H9 (cell line): ENCODE data around the gene CYP4F2. TPM values are rescaled to one million over a fixed set of nuclear protein-coding genes. Genes with fewer than 3 reads are reported as not detected.

Experiments
- DNase-seq: peaks from one replicate; pipeline ENCODE4 v3.0.0-alpha.2; 2017
- H2AFZ ChIP-seq: one replicate; pipeline ENCODE4 v1.6.1; 2013; ENCODE audit warnings: mild to moderate bottlenecking, low read length, control low read depth, moderate library complexity
- H2AK5ac ChIP-seq: 2 replicates; pipeline ENCODE4 v1.6.1; 2013; ENCODE audit warnings: low read length, control low read depth, mixed read lengths; ENCODE audit not compliant: insufficient read length
- H2BK120ac ChIP-seq: one replicate; pipeline ENCODE4 v1.6.1; 2013; ENCODE audit warnings: low read depth, mild to moderate bottlenecking, low read length, control low read depth, inconsistent platforms; ENCODE audit not compliant: poor library complexity, severe bottlenecking
- H2BK12ac ChIP-seq: 2 replicates; pipeline ENCODE4 v1.6.1; 2013; ENCODE audit warnings: low read length, control low read depth, mixed read lengths, low read depth; ENCODE audit not compliant: insufficient read length
- H2BK15ac ChIP-seq: 2 replicates; pipeline ENCODE4 v1.6.1; 2013; ENCODE audit warnings: low read depth, low read length, control low read depth
- H2BK20ac ChIP-seq: one replicate; pipeline ENCODE4 v1.6.1; 2013; ENCODE audit warnings: low read depth, mild to moderate bottlenecking, low read length, control low read depth, inconsistent platforms; ENCODE audit not compliant: poor library complexity, severe bottlenecking
- H2BK5ac ChIP-seq: 2 replicates; pipeline ENCODE4 v1.6.1; 2013; ENCODE audit warnings: low read length, control low read depth, mixed read lengths; ENCODE audit not compliant: insufficient read length
- H3K14ac ChIP-seq: 2 replicates; pipeline ENCODE4 v1.6.1; 2013; ENCODE audit warnings: low read length, control low read depth; ENCODE audit not compliant: insufficient read depth
- H3K18ac ChIP-seq: 2 replicates; pipeline ENCODE4 v1.6.1; 2013; ENCODE audit warnings: low read depth, mild to moderate bottlenecking, mixed read lengths, low read length, control low read depth; ENCODE audit not compliant: insufficient read length
- H3K23ac ChIP-seq: 2 replicates; pipeline ENCODE4 v1.6.1; 2013; ENCODE audit warnings: low read length, control low read depth, mixed read lengths, low read depth; ENCODE audit not compliant: insufficient read length
- H3K23me2 ChIP-seq: 2 replicates; pipeline ENCODE4 v1.6.1; 2013; ENCODE audit warnings: low read depth, mild to moderate bottlenecking, mixed read lengths, low read length, control low read depth; ENCODE audit not compliant: insufficient read length, poor library complexity, severe bottlenecking
- H3K27ac ChIP-seq: 2 replicates; pipeline ENCODE4 v1.5.1; 2013; ENCODE audit warnings: low read length, control low read depth, mixed read lengths, low read depth; ENCODE audit not compliant: insufficient read length
- H3K27me3 ChIP-seq: 2 replicates; pipeline ENCODE4 v1.6.1; 2013; ENCODE audit warnings: low read length, control low read depth, inconsistent platforms; ENCODE audit not compliant: insufficient read depth
- H3K4ac ChIP-seq: 2 replicates; pipeline ENCODE4 v1.6.1; 2013; ENCODE audit warnings: low read depth, mild to moderate bottlenecking, control low read depth, inconsistent platforms, low read length, moderate library complexity
- H3K4me1 ChIP-seq: 2 replicates; pipeline ENCODE4 v1.6.1; 2013; ENCODE audit warnings: low read length, control low read depth, inconsistent platforms; ENCODE audit not compliant: insufficient read depth
- H3K4me2 ChIP-seq: 2 replicates; pipeline ENCODE4 v1.6.1; 2013; ENCODE audit warnings: low read length, control low read depth, mixed read lengths; ENCODE audit not compliant: insufficient read length, insufficient read depth
- H3K56ac ChIP-seq: 2 replicates; pipeline ENCODE4 v1.6.1; 2013; ENCODE audit warnings: low read depth, mild to moderate bottlenecking, mixed read lengths, low read length, control low read depth; ENCODE audit not compliant: insufficient read length
- H3K79me1 ChIP-seq: 2 replicates; pipeline ENCODE4 v1.6.1; 2013; ENCODE audit warnings: low read depth, mild to moderate bottlenecking, moderate library complexity, low read length, control low read depth, inconsistent platforms; ENCODE audit not compliant: insufficient read depth, poor library complexity, severe bottlenecking
- H3K79me2 ChIP-seq: 2 replicates; pipeline ENCODE4 v1.6.1; 2013; ENCODE audit warnings: low read length, control low read depth, inconsistent platforms; ENCODE audit not compliant: insufficient read depth
- H3K9ac ChIP-seq: 2 replicates; pipeline ENCODE4 v1.6.1; 2013; ENCODE audit warnings: low read length, control low read depth, mixed read lengths; ENCODE audit not compliant: insufficient read length; ENCODE audit errors: extremely low read depth
- H3K9me3 ChIP-seq: one replicate; pipeline ENCODE4 v1.6.1; 2013; ENCODE audit warnings: low read depth, low read length, inconsistent platforms; ENCODE audit not compliant: control insufficient read depth
- H3T11ph ChIP-seq: one replicate; pipeline ENCODE4 v1.6.1; 2013; ENCODE audit warnings: mild to moderate bottlenecking, low read length, control low read depth, inconsistent platforms
- H4K20me1 ChIP-seq: one replicate; pipeline ENCODE4 v1.6.1; 2013; ENCODE audit not compliant: control insufficient read depth, insufficient read length, insufficient read depth
- H4K5ac ChIP-seq: 2 replicates; pipeline ENCODE4 v1.6.1; 2013; ENCODE audit warnings: low read depth, mild to moderate bottlenecking, mixed read lengths, low read length, control low read depth; ENCODE audit not compliant: insufficient read length
- H4K8ac ChIP-seq: replicated peaks from 2 replicates; pipeline ENCODE4 v1.6.1; 2013; ENCODE audit warnings: low read length, control low read depth, mixed read lengths, low read depth; ENCODE audit not compliant: insufficient read length
- H4K91ac ChIP-seq: 2 replicates; pipeline ENCODE4 v1.6.1; 2013; ENCODE audit warnings: low read depth, mild to moderate bottlenecking, moderate library complexity, mixed read lengths, low read length, control low read depth; ENCODE audit not compliant: insufficient read length
- H3K27ac Mint-ChIP-seq, 3 experiments: 2 replicates in 2 of 3; 3 replicates in 1 of 3; pipeline ENCODE4 v1.8.0; 2020 to 2021; ENCODE audit warnings: mixed read lengths in 3 of 3, mild to moderate bottlenecking in 1 of 3, moderate library complexity in 1 of 3
- H3K27me3 Mint-ChIP-seq: 2 replicates; pipeline ENCODE4 v1.8.0; 2021; ENCODE audit warnings: low read depth, mild to moderate bottlenecking, moderate library complexity, mixed read lengths
- H3K36me3 Mint-ChIP-seq, 3 experiments: 2 replicates in 2 of 3; 3 replicates in 1 of 3; pipeline ENCODE4 v1.8.0; 2020 to 2021; ENCODE audit warnings: low read depth in 3 of 3, mixed read lengths in 3 of 3; ENCODE audit not compliant: insufficient read depth in 1 of 3
- H3K4me1 Mint-ChIP-seq, 2 experiments: 2 replicates each; pipeline ENCODE4 v1.8.0; 2020; ENCODE audit warnings: mixed read lengths in 2 of 2
- H3K4me3 Mint-ChIP-seq, 2 experiments: 2 replicates in 1 of 2; 3 replicates in 1 of 2; pipeline ENCODE4 v1.8.0; 2020 to 2021; ENCODE audit warnings: mild to moderate bottlenecking in 2 of 2, mixed read lengths in 2 of 2, moderate library complexity in 1 of 2
- H3K9me3 Mint-ChIP-seq, 2 experiments: 2 replicates in 1 of 2; 3 replicates in 1 of 2; pipeline ENCODE4 v1.8.0; 2020; ENCODE audit warnings: mild to moderate bottlenecking in 2 of 2, mixed read lengths in 2 of 2, moderate library complexity in 1 of 2
- CTCF ChIP-seq: fragments of 200-600 bp; sonication (generic); conservative IDR thresholded peaks from 3 replicates; pipeline ENCODE4 v1.8.0; 2021; ENCODE audit warnings: antibody characterized with exemption, mild to moderate bottlenecking
- WGBS: extraction: QIAGEN DNeasy Blood & Tissue Kit; methylation state at CpG from one replicate; pipeline ENCODE4 v1.1.7; 2013; ENCODE audit warnings: missing lambda C conversion rate, low lambda C conversion rate, mixed read lengths; ENCODE audit not compliant: insufficient read length; ENCODE audit errors: extremely low coverage; 5-methylcytosine and 5-hydroxymethylcytosine counted together
- total RNA-seq: library from RNA; stranded (reverse); gene quantifications from 2 replicates; pipeline ENCODE4 v1.2.1, GENCODE V29; 2021

Gene CYP4F2
- total RNA-seq, 1 experiment from 2014 or later, result not detected

GRCh38 chr19:15893477-15893876, 4.4 kb downstream of the CYP4F2 start:
- DNase-seq, result no peak
- no peak overlapping the region for H3K27ac Mint-ChIP-seq
- H3K36me3 Mint-ChIP-seq, result peaks cover 5 to 29% (median 11%) of the 10 kb centered on the region in 3 experiments; a peak in 5 of 7 replicates
- H3K4ac ChIP-seq, result no peak overlapping the region
- H3K14ac ChIP-seq, result no peak overlapping the region
- no peak overlapping the region for H2BK5ac ChIP-seq
- no peaks in the 10 kb centered on the region for H4K20me1 ChIP-seq
- H3K27ac ChIP-seq, result no peak overlapping the region
- H3K27me3 Mint-ChIP-seq, result peaks cover 1% of the 10 kb centered on the region; the same call in 1 of the 2 replicates
- no peaks in the 10 kb centered on the region for H3K4me1 ChIP-seq
- no peak overlapping the region for H2BK20ac ChIP-seq
- no peak for TF ChIP-seq CTCF
- H2AK5ac ChIP-seq, result no peak overlapping the region
- H3K23me2 ChIP-seq, result no peaks in the 10 kb centered on the region
- no peak overlapping the region for H3K56ac ChIP-seq
- no peak overlapping the region for H3K23ac ChIP-seq
- no peak overlapping the region for H2AFZ ChIP-seq
- H2BK120ac ChIP-seq, result no peak overlapping the region
- no peak overlapping the region for H2BK15ac ChIP-seq
- no peak overlapping the region for H3K9ac ChIP-seq
- no peaks in the 10 kb centered on the region for H3K27me3 ChIP-seq
- H3K4me2 ChIP-seq, result no peak overlapping the region
- no peak overlapping the region for H3T11ph ChIP-seq
- H4K91ac ChIP-seq, result no peak overlapping the region
- peaks cover 67% of the 10 kb centered on the region in 2 experiments for H3K9me3 Mint-ChIP-seq
- H3K18ac ChIP-seq, result no peak overlapping the region
- H4K5ac ChIP-seq, result no peak overlapping the region
- H3K79me1 ChIP-seq, result no peaks in the 10 kb centered on the region
- whole genome bisulfite sequencing, result no CpG with 5 or more reads among the region's 7 CpGs
- H2BK12ac ChIP-seq, result no peak overlapping the region
- H4K8ac ChIP-seq, result no peak overlapping the region
- H3K4me3 Mint-ChIP-seq, result no peak overlapping the region
- peaks cover 97% of the 10 kb centered on the region for H3K9me3 ChIP-seq
- no peaks in the 10 kb centered on the region for H3K4me1 Mint-ChIP-seq
- no peaks in the 10 kb centered on the region for H3K79me2 ChIP-seq
